B cell (primary cell): Measurements from ENCODE around the gene BCL2L11. TPM values are rescaled to one million over a fixed set of nuclear protein-coding genes. Genes with fewer than 3 reads are reported as not detected.

Experiments
- ATAC-seq: fragments of 200-7000 bp; cut with Tn5 transposase; one replicate; pipeline ENCODE4 v1.10.0; 2021; ENCODE audit warnings: low read depth, mild to moderate bottlenecking, moderate number of reproducible peaks, moderate library complexity
- CTCF ChIA-PET: fragments of 350-600 bp; sonication (Branson Sonifier 250); formaldehyde crosslinking; loops from one replicate; lab custom pipeline; 2021; ENCODE audit warnings: antibody characterized with exemption, inconsistent platforms; lab: Charles Lee
- POLR2A ChIA-PET: fragments of 350-600 bp; sonication (Branson Sonifier 250); formaldehyde crosslinking; loops from one replicate; lab custom pipeline; 2021; ENCODE audit warnings: antibody characterized with exemption; lab: Charles Lee
- DNase-seq: peaks from one replicate; pipeline ENCODE4 v3.0.0; 2013
- H2AFZ ChIP-seq: 2 replicates; pipeline ENCODE4 v1.6.1; 2012; ENCODE audit warnings: mild to moderate bottlenecking, low read depth, low read length; ENCODE audit not compliant: insufficient read depth, poor library complexity, severe bottlenecking
- H3K27ac ChIP-seq, 2 donors: 1 replicate in 1 of 2; 2 replicates in 1 of 2; pipeline ENCODE4 v1.5.1; 2012 to 2013; ENCODE audit warnings: low read length in 2 of 2, mild to moderate bottlenecking in 2 of 2, moderate library complexity in 1 of 2
- H3K27me3 ChIP-seq, 4 experiments: fragments of 200-600 bp in 1 of 4; sonication (generic) in 1 of 4; replicated peaks in 1 of 4; 1 replicate in 2 of 4; 2 replicates in 2 of 4; pipeline versions ENCODE4 v1.6.1 to v1.7.0; 2013 to 2016; ENCODE audit warnings: low read length in 3 of 4, mild to moderate bottlenecking in 2 of 4, mixed read lengths in 1 of 4, moderate library complexity in 1 of 4; ENCODE audit not compliant: insufficient read depth in 4 of 4, control insufficient read depth in 3 of 4; ENCODE audit errors: control extremely low read depth in 1 of 4
- H3K36me3 ChIP-seq, 2 experiments: replicated peaks in 1 of 2; 1 replicate in 1 of 2; 2 replicates in 1 of 2; pipeline versions ENCODE4 v1.6.1 to v1.7.1; 2013; ENCODE audit warnings: low read length in 1 of 2; ENCODE audit not compliant: insufficient read depth in 2 of 2, control insufficient read depth in 1 of 2; ENCODE audit errors: control extremely low read depth in 1 of 2, extremely low read depth in 1 of 2
- H3K4me1 ChIP-seq, 2 donors: fragments of 200-600 bp in 1 of 2; sonication (generic) in 1 of 2; 1 replicate in 1 of 2; 2 replicates in 1 of 2; pipeline versions ENCODE4 v1.5.1 to v1.6.1; 2013 to 2017; ENCODE audit warnings: low read length in 2 of 2; ENCODE audit not compliant: control insufficient read depth in 2 of 2, insufficient read depth in 2 of 2
- H3K4me2 ChIP-seq: replicated peaks from 2 replicates; pipeline ENCODE3; 2012; ENCODE audit warnings: mild to moderate bottlenecking, low read depth, low read length; ENCODE audit not compliant: poor library complexity, severe bottlenecking
- H3K4me3 ChIP-seq, 5 experiments: fragments of 200-600 bp in 1 of 5; sonication (generic) in 1 of 5; 1 replicate in 3 of 5; 2 replicates in 2 of 5; pipeline versions ENCODE4 v1.5.1 to v1.7.0; 2011 to 2016; ENCODE audit warnings: low read length in 4 of 5, mild to moderate bottlenecking in 4 of 5, low read depth in 2 of 5, control low read depth in 1 of 5, moderate library complexity in 1 of 5; ENCODE audit not compliant: insufficient read depth in 1 of 5; ENCODE audit errors: control extremely low read depth in 1 of 5, extremely low read depth in 1 of 5
- H3K79me2 ChIP-seq: fragments of 200-600 bp; sonication (generic); one replicate; pipeline ENCODE4 v1.6.0; 2016; ENCODE audit warnings: low read length; ENCODE audit not compliant: control insufficient read depth, insufficient read depth
- H3K9ac ChIP-seq: fragments of 200-600 bp; sonication (generic); 2 replicates; pipeline ENCODE4 v1.6.1; 2017; ENCODE audit warnings: mild to moderate bottlenecking, low read length, moderate library complexity
- H3K9me3 ChIP-seq, 3 donors: one replicate each; pipeline versions ENCODE4 v1.6.1 to v1.7.1; 2013; ENCODE audit warnings: low read length in 2 of 3; ENCODE audit not compliant: control insufficient read depth in 2 of 3, insufficient read depth in 1 of 3; ENCODE audit errors: control extremely low read depth in 1 of 3
- H4K20me1 ChIP-seq: 2 replicates; pipeline ENCODE4 v1.6.0; 2012; ENCODE audit warnings: mild to moderate bottlenecking, low read length; ENCODE audit not compliant: insufficient read depth, control insufficient read depth, poor library complexity, severe bottlenecking
- H3K27ac Mint-ChIP-seq: one replicate; pipeline ENCODE4 v1.8.0; 2021; ENCODE audit warnings: mixed read lengths
- H3K27me3 Mint-ChIP-seq: one replicate; pipeline ENCODE4 v1.8.0; 2021; ENCODE audit warnings: mixed read lengths
- H3K4me1 Mint-ChIP-seq: one replicate; pipeline ENCODE4 v1.8.0; 2021; ENCODE audit warnings: mixed read lengths
- H3K4me3 Mint-ChIP-seq: one replicate; pipeline ENCODE4 v1.8.0; 2021; ENCODE audit warnings: mixed read lengths
- H3K9me3 Mint-ChIP-seq: one replicate; pipeline ENCODE4 v1.8.0; 2022; ENCODE audit warnings: mixed read lengths; ENCODE audit not compliant: insufficient read depth
- EZH2 ChIP-seq: IDR thresholded peaks from 2 replicates; pipeline ENCODE4 v1.6.1; 2012; ENCODE audit warnings: borderline replicate concordance, low read depth, mild to moderate bottlenecking, moderate library complexity, low read length; ENCODE audit not compliant: insufficient read depth, poor library complexity, severe bottlenecking
- WGBS: methylation state at CpG from one replicate; pipeline ENCODE4 v1.1.5; 2013; ENCODE audit warnings: missing lambda C conversion rate; ENCODE audit not compliant: insufficient coverage; 5-methylcytosine and 5-hydroxymethylcytosine counted together
- intact Hi-C: fragments of 100-400 bp; cut with micrococcal nuclease; formaldehyde crosslinking; loops from one replicate; pipeline ENCODE4 v1.10.0; 2022
- polyA plus RNA-seq: library from polyadenylated mRNA; depleted of rRNA; stranded (reverse); fragments of >200 nt; gene quantifications from 2 replicates; pipeline ENCODE4 v1.2.3, GENCODE V29; 2012
- total RNA-seq, 2 donors: library from RNA; stranded (reverse); fragments of 120-200 nt in 1 of 2; gene quantifications; 1 replicate in 1 of 2; 2 replicates in 1 of 2; pipeline versions ENCODE4 v1.2.3 to v1.2.4, GENCODE V29; 2013 to 2022
- TF ChIP-seq, protein P1 (sequence below): fragments of 200-600 bp; IDR thresholded peaks from one replicate; pipeline ENCODE4 v1.8.0; 2022; ENCODE audit warnings: antibody characterized with exemption, mild to moderate bottlenecking

The BCL2L11 gene
- total and polyA plus RNA-seq, 2 donors (not counting 1 experiment from before 2014, with no cell fraction given): 13.8 to 164 TPM

DNA sequence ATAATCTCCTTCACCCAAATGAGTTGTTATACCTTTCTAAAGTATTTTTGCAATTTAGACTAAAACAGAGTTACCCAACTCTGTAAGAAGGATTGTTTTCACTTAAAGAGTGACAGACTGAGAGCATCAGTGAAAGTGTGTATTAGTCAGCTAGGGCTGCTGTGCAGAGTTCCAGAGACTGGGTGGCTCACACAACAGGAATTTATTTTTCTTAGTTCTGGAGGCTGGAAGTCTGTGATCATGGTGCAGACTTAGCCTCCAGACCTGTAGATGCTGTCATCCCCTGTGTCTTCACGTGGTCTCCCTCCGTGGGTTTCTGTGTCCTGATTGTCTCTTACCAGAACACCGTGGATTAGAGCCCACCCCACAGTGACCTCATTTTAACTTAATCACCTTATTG, 40.0 kb downstream of the BCL2L11 start:
- intact Hi-C loops: no loop called here
- ATAC-seq (no peak), DNase-seq (no peak)
- H3K4me1 Mint-ChIP-seq: peaks cover 58% of the 10 kb centered on the region
- WGBS: 92% methylated on average over 2 of the region's 3 CpGs
- no peak overlapping the region for H3K27ac Mint-ChIP-seq
- no peaks in the 10 kb centered on the region for H3K27me3 Mint-ChIP-seq
- ChIA-PET POLR2A (no interaction called here), CTCF (no interaction called here)
- no peaks in the 10 kb centered on the region for H3K9me3 ChIP-seq
- H3K9me3 Mint-ChIP-seq: no peaks in the 10 kb centered on the region
- peaks cover 0 to 33% of the 10 kb centered on the region in 2 experiments for H3K36me3 ChIP-seq
- H3K79me2 ChIP-seq: peaks cover 37% of the 10 kb centered on the region
- H3K27ac ChIP-seq: no peak overlapping the region
- H3K27me3 ChIP-seq: no peaks in the 10 kb centered on the region
- H3K9ac ChIP-seq: no peak overlapping the region
- no peak overlapping the region for H3K4me3 Mint-ChIP-seq
- H3K4me2 ChIP-seq: no peak overlapping the region
- no peak overlapping the region for H3K4me3 ChIP-seq
- peaks cover 29 to 30% of the 10 kb centered on the region in 2 donors for H3K4me1 ChIP-seq
- TF ChIP-seq, protein P1, sequence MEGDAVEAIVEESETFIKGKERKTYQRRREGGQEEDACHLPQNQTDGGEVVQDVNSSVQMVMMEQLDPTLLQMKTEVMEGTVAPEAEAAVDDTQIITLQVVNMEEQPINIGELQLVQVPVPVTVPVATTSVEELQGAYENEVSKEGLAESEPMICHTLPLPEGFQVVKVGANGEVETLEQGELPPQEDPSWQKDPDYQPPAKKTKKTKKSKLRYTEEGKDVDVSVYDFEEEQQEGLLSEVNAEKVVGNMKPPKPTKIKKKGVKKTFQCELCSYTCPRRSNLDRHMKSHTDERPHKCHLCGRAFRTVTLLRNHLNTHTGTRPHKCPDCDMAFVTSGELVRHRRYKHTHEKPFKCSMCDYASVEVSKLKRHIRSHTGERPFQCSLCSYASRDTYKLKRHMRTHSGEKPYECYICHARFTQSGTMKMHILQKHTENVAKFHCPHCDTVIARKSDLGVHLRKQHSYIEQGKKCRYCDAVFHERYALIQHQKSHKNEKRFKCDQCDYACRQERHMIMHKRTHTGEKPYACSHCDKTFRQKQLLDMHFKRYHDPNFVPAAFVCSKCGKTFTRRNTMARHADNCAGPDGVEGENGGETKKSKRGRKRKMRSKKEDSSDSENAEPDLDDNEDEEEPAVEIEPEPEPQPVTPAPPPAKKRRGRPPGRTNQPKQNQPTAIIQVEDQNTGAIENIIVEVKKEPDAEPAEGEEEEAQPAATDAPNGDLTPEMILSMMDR: no peak
- no peak for TF ChIP-seq EZH2
- H2AFZ ChIP-seq: no peak overlapping the region
- H4K20me1 ChIP-seq: peaks cover 46% of the 10 kb centered on the region

DNA sequence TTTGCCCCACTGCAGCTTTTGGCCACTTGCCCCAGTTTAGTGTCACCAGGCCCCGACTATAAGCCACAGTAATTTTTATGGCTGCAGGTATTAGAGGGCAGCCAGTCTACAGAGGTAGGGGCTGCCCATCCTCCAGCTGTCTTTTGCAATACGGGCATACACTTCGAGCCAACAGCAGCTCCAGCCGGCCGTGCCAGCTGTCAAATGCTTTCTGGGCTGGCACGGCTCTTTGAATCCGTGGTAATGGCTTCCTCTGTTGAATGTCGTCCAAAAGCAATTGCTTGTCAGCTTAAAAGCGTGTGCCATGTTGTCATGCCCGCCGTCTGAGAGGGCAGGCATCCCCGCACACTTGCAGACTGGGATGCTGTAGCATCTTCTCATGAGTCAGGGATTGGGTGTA, 41.3 kb downstream of the BCL2L11 start:
- 71% methylated on average over 12 of the region's 12 CpGs for WGBS
- H3K27ac Mint-ChIP-seq: no peak overlapping the region
- no peak for TF ChIP-seq EZH2
- TF ChIP-seq, protein P1: no peak
- Histone ChIP-seq H3K4me1 (peaks cover 17 to 23% of the 10 kb centered on the region in 2 donors), H3K9me3 (no peaks in the 10 kb centered on the region), H3K79me2 (peaks cover 37% of the 10 kb centered on the region), H3K9ac (no peak overlapping the region), H3K4me3 (no peak overlapping the region), H4K20me1 (peaks cover 43% of the 10 kb centered on the region), H3K27ac (no peak overlapping the region), H3K4me2 (no peak overlapping the region), H3K36me3 (peaks cover 0 to 44% of the 10 kb centered on the region in 2 experiments), H3K27me3 (no peaks in the 10 kb centered on the region), H2AFZ (no peak overlapping the region)
- DNase-seq (no peak), ATAC-seq (no peak)
- H3K4me1 Mint-ChIP-seq: peaks cover 46% of the 10 kb centered on the region
- intact Hi-C loops: no loop called here
- no peaks in the 10 kb centered on the region for H3K27me3 Mint-ChIP-seq
- H3K4me3 Mint-ChIP-seq: no peak overlapping the region
- H3K9me3 Mint-ChIP-seq: no peaks in the 10 kb centered on the region
- CTCF ChIA-PET: interaction anchor here (1.3 kb wide), 1 partner anchor 40 kb away, joined by 3 read pairs; no protein-coding TSS in a partner anchor
- POLR2A ChIA-PET: no interaction called here
